GM19328 (cell line): ENCODE measurements around the gene PTPN12.

Source experiments
- ATAC-seq: cut with Tn5 transposase; IDR thresholded peaks from one replicate; pipeline ENCODE4 v1.9.1; 2021; ENCODE audit warnings: mild to moderate bottlenecking, moderate library complexity; ENCODE audit not compliant: unreplicated experiment

Gene PTPN12

GRCh38 chr7:77658928-77659327 lies 121.8 kb downstream of the PTPN12 start:
- no peak for ATAC-seq

GRCh38 chr7:77661816-77662215 lies 124.7 kb downstream of the PTPN12 start:
- ATAC-seq, result no peak

GRCh38 chr7:77662869-77663268 lies 125.8 kb downstream of the PTPN12 start:
- ATAC-seq, result no peak

- no peak for ATAC-seq
Observed at GRCh38 chr7:77664715-77665114, 127.6 kb downstream of the PTPN12 start.

- no peak for ATAC-seq
Observed at GRCh38 chr7:77665161-77665560, 128.1 kb downstream of the PTPN12 start.

- ATAC-seq, result no peak
Observed at GRCh38 chr7:77667459-77668086, 130.5 kb downstream of the PTPN12 start.

- no peak for ATAC-seq
Observed at GRCh38 chr7:77674878-77675277, 137.8 kb downstream of the PTPN12 start.

GRCh38 chr7:77679608-77680007 lies 142.5 kb downstream of the PTPN12 start:
- no peak for ATAC-seq

GRCh38 chr7:77680266-77680665 lies 143.2 kb downstream of the PTPN12 start:
- no peak for ATAC-seq

GRCh38 chr7:77684030-77684429 lies 146.9 kb downstream of the PTPN12 start:
- no peak for ATAC-seq

- ATAC-seq, result no peak
Observed at GRCh38 chr7:77685233-77685632, 148.1 kb downstream of the PTPN12 start.

GRCh38 chr7:77687100-77687746 lies 150.1 kb downstream of the PTPN12 start:
- no peak for ATAC-seq

- ATAC-seq, result no peak
Observed at GRCh38 chr7:77687747-77688144, 150.7 kb downstream of the PTPN12 start.
